Omental fat pad (tissue), 4 donors: ENCODE data around the gene LASP1. TPM values are rescaled to one million over a fixed set of nuclear protein-coding genes. Genes with fewer than 3 reads are reported as not detected.

Experiments
- ATAC-seq: fragments of 150-250 bp; one replicate; pipeline ENCODE4 v1.9.1; 2016; ENCODE audit warnings: mild to moderate bottlenecking, moderate library complexity; ENCODE audit not compliant: low FRiP score
- DNase-seq: peaks from one replicate; pipeline ENCODE4 v3.0.0-alpha.2; 2019; ENCODE audit warnings: low spot score
- CTCF ChIP-seq, 3 donors: fragments of 450-650 bp; IDR thresholded peaks; one replicate each; pipeline ENCODE4 v1.5.1; 2016 to 2017; ENCODE audit warnings: antibody characterized with exemption in 3 of 3, mild to moderate bottlenecking in 3 of 3, moderate library complexity in 2 of 3
- total RNA-seq, 4 donors: library from RNA; depleted of rRNA; stranded (reverse); fragments of >200 nt; gene quantifications; one replicate each; pipeline ENCODE4 v1.1.0, GENCODE V29; 2016

The LASP1 gene
- total RNA-seq, 4 donors from 2014 or later = 111 to 174 (median 148) TPM

GRCh38 chr17:38912221-38912813, 42.5 kb downstream of the LASP1 start:
- peak; percentile 35 for ATAC-seq

GRCh38 chr17:38914741-38915638, 45.1 kb downstream of the LASP1 start:
- DNase-seq (no peak), ATAC-seq (no peak)
- TF ChIP-seq CTCF (IDR thresholded peaks at IDR 0.05) = no peak

More at GRCh38 chr17:38912221-38912813, 42.5 kb downstream of the LASP1 start:
- no peak for DNase-seq
- TF ChIP-seq CTCF (IDR thresholded peaks at IDR 0.05) = no peak

GRCh38 chr17:38915639-38915995, 45.8 kb downstream of the LASP1 start:
- ATAC-seq (no peak), DNase-seq (no peak)

GRCh38 chr17:38916771-38917170, 46.9 kb downstream of the LASP1 start:
- ATAC-seq = no peak
- DNase-seq = no peak

More at GRCh38 chr17:38915639-38915995, 45.8 kb downstream of the LASP1 start:
- TF ChIP-seq CTCF (IDR thresholded peaks at IDR 0.05) = no peak

GRCh38 chr17:38917259-38917658, 47.4 kb downstream of the LASP1 start:
- TF ChIP-seq CTCF (IDR thresholded peaks at IDR 0.05) = no peak
- ATAC-seq (no peak), DNase-seq (no peak)

More at GRCh38 chr17:38916771-38917170, 46.9 kb downstream of the LASP1 start:
- no peak for TF ChIP-seq CTCF (IDR thresholded peaks at IDR 0.05)

- TF ChIP-seq CTCF (IDR thresholded peaks at IDR 0.05) = no peak
- no peak for ATAC-seq
- DNase-seq = no peak
Observed at GRCh38 chr17:38918129-38918913, 48.5 kb downstream of the LASP1 start.
